GM21423 (cell line): ENCODE measurements around the gene MEPE.

Source experiments
- ATAC-seq: cut with Tn5 transposase; IDR thresholded peaks from one replicate; pipeline ENCODE4 v1.9.1; 2021; ENCODE audit warnings: mild to moderate bottlenecking, moderate library complexity; ENCODE audit not compliant: unreplicated experiment

The MEPE gene, protein sequence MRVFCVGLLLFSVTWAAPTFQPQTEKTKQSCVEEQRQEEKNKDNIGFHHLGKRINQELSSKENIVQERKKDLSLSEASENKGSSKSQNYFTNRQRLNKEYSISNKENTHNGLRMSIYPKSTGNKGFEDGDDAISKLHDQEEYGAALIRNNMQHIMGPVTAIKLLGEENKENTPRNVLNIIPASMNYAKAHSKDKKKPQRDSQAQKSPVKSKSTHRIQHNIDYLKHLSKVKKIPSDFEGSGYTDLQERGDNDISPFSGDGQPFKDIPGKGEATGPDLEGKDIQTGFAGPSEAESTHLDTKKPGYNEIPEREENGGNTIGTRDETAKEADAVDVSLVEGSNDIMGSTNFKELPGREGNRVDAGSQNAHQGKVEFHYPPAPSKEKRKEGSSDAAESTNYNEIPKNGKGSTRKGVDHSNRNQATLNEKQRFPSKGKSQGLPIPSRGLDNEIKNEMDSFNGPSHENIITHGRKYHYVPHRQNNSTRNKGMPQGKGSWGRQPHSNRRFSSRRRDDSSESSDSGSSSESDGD

DNA sequence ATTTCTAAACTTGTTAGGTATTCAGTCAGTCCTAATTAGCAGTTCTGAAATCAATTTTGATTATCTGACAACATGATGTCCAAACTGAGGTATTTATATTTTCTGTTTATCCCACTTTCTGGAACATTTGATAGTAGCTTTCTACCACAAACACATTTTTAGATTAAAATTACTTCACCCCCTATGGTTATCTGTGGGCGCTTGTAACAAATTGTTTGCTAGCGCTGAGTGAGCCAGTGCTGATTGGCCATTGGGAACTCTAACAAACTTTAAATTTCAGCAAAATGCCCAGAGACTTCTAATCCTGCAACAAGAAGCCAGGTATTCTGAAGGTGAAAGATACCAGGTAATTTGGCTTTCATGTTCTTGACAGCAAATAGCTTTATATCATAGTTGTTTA lies at the start of gene MEPE:
MEPE (plus strand) TSS at position 301 of the 400 bp plus-strand sequence. CDS start 1,746 bp downstream, outside the sequence.
- ATAC-seq, result no peak

DNA sequence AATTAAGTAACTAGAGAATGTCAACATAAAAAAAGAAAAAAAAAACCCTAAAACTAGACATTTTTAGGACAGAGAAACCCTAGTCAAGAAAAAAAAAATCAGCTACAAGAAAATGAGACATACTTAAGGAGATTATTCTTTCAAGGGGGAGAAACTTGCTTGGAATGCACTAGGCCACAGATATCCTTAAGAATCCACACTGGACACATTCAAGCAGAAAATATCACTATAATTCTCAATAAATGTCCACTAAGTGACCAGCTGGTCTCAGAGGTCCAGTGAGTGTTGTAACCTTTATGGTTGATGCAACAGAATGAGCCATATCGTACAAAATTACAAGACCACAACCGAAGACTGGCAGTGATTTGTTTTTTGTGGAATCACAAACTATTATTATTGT lies 49.0 kb upstream of the MEPE start:
- ATAC-seq, result no peak

DNA sequence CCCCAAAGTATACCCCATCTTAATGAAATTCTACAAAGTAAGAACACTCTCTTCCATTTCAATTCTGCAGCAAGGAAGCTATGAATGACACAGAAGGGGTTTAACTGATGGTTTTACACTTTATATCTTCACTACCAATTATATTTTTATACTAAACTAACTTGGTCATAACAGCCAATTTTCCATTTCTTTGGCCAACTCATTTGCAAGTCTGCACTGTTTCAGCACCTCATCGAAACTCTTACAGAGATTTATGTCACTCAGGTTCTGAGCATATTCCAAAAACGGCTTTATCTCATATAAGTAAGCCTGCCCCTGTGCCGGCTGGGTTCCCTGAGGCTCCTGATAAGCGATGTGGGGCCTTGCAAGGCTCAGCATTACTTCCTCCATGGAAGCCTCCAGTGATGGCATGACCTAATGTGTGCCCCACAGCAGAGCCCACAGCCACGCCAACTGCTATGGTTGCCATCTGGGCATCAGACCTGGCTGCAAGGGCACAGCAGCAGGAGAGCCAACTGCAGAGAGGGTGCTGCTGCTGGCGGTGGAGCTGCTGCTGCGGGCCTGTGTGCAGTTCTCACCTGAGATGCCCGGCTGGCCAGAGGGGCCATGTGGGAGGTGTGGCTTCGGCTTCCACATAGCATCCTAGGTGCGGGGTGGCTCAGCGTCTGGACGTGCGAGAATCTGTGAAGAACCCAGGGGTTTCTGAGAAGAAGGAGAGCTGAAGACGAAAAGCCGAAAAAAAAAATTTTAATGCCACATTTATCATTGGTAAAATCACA lies 46.8 kb upstream of the MEPE start:
- ATAC-seq, result no peak

DNA sequence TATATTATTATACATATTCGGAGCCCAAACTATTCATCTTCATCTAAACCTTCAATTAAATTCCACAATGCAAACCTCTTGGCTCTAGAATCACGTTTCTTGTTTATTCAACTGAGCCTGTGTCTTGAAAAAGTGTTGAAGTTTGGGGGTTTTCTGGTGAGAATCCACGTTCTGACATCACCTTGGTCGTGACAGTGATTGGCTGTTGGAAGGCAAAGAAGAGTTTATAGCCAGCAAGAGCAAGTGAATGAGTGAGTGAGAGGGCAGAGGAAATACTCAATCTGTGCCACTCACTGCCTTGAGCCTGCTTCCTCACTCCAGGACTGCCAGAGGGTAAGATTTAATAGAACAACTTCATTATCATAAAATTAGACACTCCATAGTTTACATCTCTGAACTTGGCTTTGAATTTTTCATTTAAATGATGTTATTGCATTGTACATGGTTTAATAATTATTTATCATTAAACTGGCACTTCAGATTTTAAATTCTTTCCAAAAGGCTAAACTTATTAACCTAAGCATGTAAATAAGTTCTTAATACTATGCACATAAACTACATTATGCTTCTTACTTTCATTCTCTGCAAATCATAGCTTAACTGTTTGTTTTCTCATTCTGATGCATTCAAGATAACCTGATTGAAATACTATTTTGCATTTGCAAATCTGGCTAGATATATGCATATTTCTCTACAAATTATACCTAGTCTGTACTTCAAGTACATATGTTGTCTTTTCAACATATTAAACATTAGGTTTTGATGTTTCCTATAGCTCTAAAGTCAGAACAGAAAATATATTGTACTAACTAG lies 33.3 kb upstream of the MEPE start, which contains the start of gene IBSP:
IBSP (plus strand) TSS at position 254 of the 813 bp plus-strand sequence. CDS start 2,808 bp downstream, outside the sequence.
- no peak for ATAC-seq

DNA sequence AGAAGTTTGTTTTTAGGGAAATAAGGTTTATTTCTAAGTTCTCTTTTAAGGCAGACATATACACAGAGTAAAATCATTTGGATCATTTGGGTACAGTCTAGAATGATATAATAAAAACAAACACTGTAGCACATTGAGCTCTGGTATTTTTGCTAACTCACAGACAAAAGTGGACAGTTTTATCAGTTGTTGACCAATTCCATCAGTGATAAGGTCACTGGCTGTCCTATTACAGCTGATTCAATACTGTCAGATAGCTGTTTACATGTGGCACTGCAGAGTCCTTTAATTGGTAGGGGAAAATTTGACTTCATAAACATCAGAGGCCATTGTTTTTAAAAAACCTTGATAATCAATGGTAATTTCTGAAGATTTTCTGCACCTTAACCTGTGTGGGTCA lies 29.9 kb upstream of the MEPE start:
- ATAC-seq, result no peak

DNA sequence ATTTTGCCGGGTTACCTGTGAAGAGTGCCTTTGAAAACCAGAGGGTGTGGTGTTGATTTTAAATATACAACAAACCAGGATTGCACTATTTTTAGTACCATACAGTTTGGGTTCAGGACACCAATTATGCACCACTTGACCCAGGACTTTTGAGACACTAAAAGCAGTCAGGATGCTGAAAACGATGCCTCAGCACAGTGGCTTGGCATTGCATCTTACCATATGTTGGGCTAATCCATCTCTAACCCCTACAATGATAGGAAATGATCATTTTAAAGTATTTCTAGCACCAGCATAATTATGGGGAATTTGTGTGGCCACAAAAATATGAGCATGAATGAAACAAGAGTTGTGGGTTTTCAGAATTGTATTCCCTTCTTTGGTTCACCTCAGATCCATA lies 29.3 kb upstream of the MEPE start:
- no peak for ATAC-seq

DNA sequence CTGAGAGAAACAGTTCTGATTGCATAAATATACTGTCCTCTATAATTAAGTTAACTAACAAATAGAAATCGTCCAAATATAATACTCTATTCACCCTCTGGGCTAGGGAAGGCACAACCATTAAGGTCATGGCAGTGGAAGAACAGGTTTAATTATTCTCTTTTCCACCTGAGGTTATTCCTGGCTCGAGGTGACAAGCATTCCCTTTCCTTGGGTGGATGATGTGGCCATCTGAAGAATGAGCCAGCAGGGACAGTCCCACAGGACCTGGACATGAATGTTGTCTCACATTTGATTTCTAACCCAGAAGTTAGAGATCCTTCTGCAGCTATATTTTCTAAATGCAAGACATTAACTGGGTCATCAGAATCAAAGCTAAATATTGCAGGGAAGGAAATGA lies 27.9 kb upstream of the MEPE start:
- no peak for ATAC-seq

DNA sequence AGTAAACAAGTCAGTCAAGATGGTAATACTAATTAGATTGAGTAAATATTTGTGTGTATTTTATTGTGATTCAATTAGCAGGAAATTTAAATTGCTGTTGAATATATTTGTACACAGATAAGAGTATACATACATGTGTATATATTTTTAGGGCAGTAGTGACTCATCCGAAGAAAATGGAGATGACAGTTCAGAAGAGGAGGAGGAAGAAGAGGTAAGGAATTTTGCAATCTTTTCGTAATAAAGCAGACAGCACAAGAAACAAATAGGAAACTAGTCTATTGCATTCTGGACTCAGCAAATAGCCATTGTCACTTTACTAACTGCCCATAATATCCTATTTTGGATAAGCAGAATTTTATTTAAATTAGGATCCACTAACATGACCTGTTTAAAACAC lies 26.8 kb upstream of the MEPE start:
- ATAC-seq, result no peak

DNA sequence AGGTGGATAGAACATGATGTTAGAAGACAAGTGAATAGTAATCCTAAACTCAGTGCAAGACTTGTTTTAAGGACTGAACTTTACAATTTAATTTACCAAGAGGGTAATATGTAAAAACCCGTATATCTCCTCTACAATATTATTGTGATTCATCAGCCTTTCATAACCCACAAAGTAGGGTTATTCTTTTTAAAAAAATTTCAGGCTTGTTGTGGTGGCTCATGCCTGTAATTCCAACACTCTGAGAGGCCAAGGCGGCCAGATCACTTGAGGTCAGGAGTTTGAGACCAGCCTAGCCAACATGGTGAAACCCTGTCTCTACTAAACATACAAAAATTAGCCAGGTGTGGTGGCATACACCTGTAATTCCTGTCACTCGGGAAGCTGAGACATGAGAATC lies 26.2 kb upstream of the MEPE start:
- no peak for ATAC-seq

DNA sequence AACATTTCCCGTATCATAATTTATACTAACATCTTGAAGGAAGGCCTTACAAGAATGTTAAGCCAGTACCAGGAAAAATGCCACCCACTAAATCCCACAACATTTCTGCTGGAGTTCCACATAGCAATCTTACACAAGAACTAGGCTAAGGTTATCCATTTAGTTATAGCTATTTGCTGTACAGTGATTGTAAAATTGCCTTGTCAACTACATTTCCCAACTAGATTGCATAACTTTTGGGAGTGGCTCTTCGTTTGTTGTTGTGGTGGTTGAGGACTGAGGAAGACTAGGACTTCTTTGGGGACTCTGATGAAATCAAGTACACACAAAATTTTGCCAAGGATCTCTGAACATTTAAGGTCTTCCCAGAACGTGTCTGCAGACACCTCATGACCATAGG lies 25.4 kb upstream of the MEPE start:
- ATAC-seq, result no peak

DNA sequence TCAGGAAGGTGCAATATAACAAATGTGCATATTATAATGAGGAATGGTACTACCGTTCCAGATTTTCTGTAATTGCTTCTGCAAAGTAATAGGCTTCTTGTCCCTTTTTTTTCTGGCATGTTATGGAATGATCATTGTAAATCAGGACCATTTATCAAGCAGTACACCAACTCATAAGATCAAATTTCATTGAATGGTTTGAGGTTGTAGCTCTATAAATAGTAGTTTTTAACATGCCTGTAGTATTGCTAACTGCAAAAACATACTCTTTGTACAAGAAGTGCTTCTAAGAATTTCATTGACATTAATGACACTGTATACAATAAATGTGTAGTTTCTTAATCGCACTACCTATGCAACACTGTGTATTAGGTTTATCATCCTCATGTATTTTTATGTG lies 20.8 kb upstream of the MEPE start:
- ATAC-seq, result no peak

DNA sequence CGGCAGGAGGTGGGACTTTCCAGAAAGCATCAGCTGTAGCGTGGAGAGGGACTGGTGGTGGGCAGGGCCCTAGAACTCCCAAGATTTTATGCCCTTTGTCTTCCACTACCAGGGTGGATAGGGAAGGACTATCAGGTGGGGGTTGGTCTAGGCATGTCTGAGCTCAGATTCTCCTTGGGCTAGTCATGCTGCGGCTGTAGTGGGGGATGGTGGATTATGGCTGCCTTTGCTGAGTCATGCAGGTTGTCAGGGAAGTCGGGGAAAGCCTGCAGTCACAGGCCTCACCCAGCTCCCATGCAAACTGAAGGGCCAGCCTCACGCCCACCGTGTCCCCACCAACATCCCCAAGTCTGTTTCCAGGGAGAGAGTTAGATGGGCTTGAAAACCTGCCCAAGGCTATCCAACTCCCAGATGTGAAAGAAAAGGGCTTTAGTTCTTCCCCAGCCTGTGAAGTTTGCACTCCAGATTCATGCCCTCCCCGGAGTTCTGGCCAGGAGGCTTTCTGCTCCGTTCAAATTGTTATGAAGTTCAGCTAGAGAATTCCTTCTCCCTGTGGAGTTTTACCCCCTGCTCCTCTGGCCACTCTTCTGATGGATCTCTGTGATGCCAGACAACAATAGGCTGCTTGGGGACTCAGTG lies 13.4 kb upstream of the MEPE start:
- no peak for ATAC-seq

DNA sequence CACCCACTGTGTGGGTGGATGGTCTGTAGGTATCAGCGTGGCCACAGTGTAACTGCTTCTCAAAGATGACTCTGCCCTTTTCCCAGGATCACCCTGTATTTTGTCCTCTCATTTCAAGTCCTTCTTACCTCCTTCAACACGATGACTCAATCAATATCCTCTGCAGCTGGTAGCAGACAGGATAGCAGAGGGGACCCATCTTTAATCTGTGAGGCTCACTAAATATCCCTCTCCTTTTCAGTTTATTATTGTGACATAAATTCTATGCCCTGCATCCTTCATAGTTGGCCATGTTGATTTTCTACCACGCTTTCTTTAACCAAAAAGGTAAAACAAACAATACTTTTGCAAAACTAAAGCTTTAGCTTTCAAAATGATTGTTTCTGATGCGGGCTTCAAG lies 9.6 kb upstream of the MEPE start:
- ATAC-seq, result no peak

DNA sequence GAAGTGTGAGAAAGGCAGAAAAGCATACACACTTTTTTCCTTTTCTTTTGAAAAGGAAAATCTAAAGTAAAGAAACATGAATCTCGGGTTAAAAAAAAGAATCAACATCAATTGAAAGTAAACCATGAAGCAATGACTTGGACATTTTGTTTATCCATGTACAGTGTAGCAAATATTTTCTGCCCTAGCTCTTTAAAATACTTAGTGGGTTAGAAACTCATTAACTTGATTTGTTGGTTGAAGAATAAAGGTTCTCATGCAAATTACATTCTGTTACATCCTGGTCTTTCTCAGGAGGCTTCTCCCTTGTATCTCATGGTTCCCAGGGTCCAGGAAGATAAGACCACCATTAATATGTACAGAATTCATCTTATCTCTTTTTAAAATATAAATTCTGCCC lies 9.0 kb upstream of the MEPE start:
- no peak for ATAC-seq

DNA sequence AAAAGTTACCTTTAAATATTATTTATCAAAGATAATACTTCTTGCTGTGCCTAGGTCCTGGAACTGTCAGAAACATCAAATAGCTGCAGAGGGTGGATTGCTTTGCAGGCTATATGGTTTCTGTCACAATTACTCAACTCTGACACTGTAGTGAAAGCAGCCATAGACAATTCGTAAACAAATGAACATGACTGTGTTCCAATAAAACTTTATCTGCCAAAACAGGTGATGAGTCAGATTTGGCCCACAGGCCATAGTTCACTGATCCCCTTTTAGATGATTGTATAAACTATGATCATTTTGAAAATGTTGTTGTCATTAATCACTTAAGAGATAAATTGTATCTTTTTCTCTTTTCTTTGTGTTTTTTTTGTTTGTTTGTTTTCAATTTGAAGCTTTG lies 8.4 kb upstream of the MEPE start:
- ATAC-seq, result no peak

DNA sequence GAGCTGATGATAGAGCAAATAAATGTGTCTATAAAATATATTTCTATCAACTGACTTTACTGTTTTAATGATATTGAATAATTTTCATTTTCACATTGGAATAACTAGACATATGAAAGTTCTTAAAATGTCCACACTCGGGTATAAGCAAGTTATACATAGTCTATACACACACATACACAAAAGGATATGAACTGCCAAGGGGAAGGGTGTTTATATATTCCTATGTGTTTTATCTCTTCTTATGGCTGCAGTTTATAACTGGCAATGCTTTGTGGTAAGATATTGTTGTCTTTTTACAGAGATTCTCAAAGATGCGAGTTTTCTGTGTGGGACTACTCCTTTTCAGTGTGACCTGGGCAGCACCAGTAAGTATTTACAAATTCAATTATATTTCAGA lies 1.6 kb downstream of the MEPE start:
- ATAC-seq, result no peak

DNA sequence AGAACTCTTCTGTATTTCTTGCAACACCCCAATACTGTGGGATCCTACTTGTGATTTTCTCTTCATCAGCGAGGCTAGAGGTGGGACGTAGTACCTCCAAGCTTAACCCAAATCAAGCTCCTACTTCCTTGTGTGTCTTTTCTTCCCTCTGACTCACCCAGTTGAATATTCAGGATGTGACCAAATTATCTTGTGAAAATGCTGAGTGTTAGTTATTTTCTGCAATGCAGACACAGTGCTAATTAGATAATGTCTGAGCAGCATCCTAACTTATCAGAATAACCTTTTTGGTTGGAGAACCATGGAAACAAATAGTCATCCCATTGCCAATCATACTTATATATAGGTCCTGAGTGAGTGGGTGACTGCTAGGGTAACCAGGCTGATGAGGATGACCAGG lies 2.4 kb downstream of the MEPE start:
- ATAC-seq, result no peak

DNA sequence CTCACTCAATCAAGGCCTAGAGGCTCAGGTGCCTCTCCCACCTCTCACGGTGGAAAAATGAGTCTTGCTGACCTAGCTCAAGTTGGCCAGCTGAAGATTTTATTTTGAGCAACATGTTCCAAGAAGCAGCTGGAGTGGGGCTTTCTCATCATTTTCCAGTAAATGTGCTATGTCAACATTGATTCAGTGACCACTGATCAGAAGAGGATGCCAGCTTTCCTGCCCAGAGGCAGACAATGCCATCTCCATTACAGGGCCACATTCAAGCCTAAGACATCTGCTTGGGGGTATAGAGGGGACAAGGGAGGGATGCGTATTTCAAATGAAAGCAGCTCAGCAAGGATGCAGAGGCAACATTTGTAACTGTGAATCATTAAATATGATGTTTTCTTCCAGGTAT lies 3.0 kb downstream of the MEPE start:
- no peak for ATAC-seq

DNA sequence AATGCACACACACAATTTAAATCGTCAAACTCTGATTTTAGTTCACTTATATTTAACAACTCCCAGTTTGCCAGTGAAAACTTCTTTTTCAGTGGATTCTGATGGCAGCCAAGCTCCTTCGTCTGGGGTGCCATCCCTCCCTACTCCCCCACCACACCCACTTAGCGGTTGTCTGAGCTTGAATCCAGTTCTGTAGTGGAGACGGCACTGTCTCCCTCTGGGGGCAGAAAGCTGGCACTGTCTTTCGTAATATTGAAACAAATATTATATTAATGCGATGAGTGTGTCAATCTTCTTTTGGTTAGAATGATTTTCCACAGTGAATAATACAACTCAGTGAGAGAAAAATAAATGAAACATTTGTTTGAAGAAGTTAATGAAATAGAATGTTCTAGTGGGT lies 5.4 kb downstream of the MEPE start:
- ATAC-seq, result no peak

DNA sequence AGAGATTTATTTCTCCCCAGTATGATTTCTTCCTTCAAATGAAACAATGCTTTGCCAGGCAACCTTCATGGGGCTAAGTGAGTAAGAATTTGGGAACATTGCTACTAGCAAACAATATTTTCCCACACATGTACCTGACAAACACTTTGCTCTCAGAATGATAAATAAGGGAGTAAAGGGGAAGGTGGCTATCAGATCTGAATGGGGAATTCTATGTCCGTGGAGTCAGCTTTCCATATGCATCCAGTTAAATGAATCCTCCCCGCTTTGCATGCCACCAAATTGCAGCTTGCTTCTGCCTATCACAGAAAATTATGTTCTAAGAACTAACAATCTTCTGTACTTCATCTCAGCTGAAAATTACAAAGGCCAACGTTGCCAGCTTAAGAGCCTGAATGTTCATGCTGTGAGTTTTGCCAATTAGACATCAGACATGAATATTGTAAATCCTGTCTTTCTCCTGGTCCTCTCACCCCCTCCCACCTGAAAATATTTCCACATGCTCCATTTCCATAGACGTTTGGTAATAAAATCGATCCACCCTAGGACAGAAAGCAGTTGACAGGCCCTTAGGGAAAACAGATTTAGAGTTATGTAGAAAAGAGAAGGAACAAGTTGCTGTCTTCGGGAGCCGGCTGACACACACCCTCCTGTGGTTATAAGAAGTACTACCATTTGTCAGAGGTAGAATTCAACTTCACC lies 6.3 kb downstream of the MEPE start:
- no peak for ATAC-seq
